ENCODE results near the gene SCMH1. TPM values are rescaled to one million over a fixed set of nuclear protein-coding genes. Genes with fewer than 3 reads are reported as not detected.

Gene SCMH1
- total RNA-seq, 1 experiment from 2014 or later, result 16.5 TPM

DNA sequence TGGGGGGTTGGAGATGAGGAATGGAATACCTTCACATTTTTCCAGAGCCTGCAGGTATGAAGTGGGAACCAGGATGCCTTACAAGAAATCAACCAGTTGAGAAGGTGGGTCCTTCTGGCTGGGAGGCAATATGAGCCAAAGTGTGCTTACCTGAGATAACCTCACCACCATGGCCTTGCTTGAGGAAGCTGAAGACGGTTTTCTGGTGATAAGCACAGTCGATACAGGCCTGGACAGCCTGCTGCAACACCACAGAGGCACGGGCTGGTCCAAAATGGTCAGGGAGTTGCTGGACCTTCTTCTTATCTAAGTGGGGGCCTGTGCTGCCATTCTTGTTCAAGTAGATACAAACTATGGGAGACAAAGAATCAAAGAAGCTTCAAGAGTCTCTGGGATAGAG lies 193.6 kb downstream of the SCMH1 start:
- H4K20me1 ChIP-seq (ENCODE audit: control insufficient read depth, insufficient read depth, insufficient read length), result no peaks in the 10 kb centered on the region
- Mint-ChIP-seq H3K36me3 (ENCODE audit: insufficient read depth in 1 of 3, low read depth in 3 of 3) (peaks cover 3 to 32% (median 21%) of the 10 kb centered on the region in 3 experiments; a peak in 6 of 7 replicates), H3K27me3 (ENCODE audit: low read depth) (no peaks in the 10 kb centered on the region), H3K27ac (no peak overlapping the region), H3K9me3 (no peaks in the 10 kb centered on the region), H3K4me3 (no peak overlapping the region), H3K4me1 (peaks cover 3 to 4% of the 10 kb centered on the region in 2 experiments; a peak in 1 of 4 replicates)
- H3K9ac ChIP-seq (ENCODE audit: extremely low read depth, insufficient read length, low read length), result no peak overlapping the region
- no peak overlapping the region for H3K14ac ChIP-seq (ENCODE audit: insufficient read depth, low read length)
- H2AFZ ChIP-seq (ENCODE audit: low read length), result no peak overlapping the region
- no peak overlapping the region for H2BK20ac ChIP-seq (ENCODE audit: low read depth, low read length, poor library complexity, severe bottlenecking)
- H3K23ac ChIP-seq (ENCODE audit: insufficient read length, low read depth, low read length), result no peak overlapping the region
- TF ChIP-seq, protein P1, sequence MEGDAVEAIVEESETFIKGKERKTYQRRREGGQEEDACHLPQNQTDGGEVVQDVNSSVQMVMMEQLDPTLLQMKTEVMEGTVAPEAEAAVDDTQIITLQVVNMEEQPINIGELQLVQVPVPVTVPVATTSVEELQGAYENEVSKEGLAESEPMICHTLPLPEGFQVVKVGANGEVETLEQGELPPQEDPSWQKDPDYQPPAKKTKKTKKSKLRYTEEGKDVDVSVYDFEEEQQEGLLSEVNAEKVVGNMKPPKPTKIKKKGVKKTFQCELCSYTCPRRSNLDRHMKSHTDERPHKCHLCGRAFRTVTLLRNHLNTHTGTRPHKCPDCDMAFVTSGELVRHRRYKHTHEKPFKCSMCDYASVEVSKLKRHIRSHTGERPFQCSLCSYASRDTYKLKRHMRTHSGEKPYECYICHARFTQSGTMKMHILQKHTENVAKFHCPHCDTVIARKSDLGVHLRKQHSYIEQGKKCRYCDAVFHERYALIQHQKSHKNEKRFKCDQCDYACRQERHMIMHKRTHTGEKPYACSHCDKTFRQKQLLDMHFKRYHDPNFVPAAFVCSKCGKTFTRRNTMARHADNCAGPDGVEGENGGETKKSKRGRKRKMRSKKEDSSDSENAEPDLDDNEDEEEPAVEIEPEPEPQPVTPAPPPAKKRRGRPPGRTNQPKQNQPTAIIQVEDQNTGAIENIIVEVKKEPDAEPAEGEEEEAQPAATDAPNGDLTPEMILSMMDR (conservative IDR thresholded peaks at IDR 0.05), result no peak
- H4K8ac ChIP-seq (replicated peaks; ENCODE audit: insufficient read length, low read depth, low read length), result no peak overlapping the region
- H2BK5ac ChIP-seq (ENCODE audit: insufficient read length, low read length), result no peak overlapping the region
- H3K79me2 ChIP-seq (ENCODE audit: insufficient read depth, low read length), result no peaks in the 10 kb centered on the region
- H4K91ac ChIP-seq (ENCODE audit: insufficient read length, low read depth, low read length), result no peak overlapping the region
- H3K27me3 ChIP-seq (ENCODE audit: insufficient read depth, low read length), result no peaks in the 10 kb centered on the region
- DNase-seq, result no peak
- H3K56ac ChIP-seq (ENCODE audit: insufficient read length, low read depth, low read length), result no peak overlapping the region
- H3K23me2 ChIP-seq (ENCODE audit: insufficient read length, low read depth, low read length, poor library complexity, severe bottlenecking), result no peaks in the 10 kb centered on the region
- WGBS (ENCODE audit: extremely low coverage, insufficient read length, low lambda C conversion rate), result no CpG with 5 or more reads among the region's 3 CpGs
- no peak overlapping the region for H2AK5ac ChIP-seq (ENCODE audit: insufficient read length, low read length)
- H3T11ph ChIP-seq (ENCODE audit: low read length), result no peak overlapping the region
- H3K4me1 ChIP-seq (ENCODE audit: insufficient read depth, low read length), result no peaks in the 10 kb centered on the region
- no peak overlapping the region for H4K5ac ChIP-seq (ENCODE audit: insufficient read length, low read depth, low read length)
- no peak overlapping the region for H3K18ac ChIP-seq (ENCODE audit: insufficient read length, low read depth, low read length)
- no peak overlapping the region for H3K4ac ChIP-seq (ENCODE audit: low read depth, low read length)
- no peaks in the 10 kb centered on the region for H3K79me1 ChIP-seq (ENCODE audit: insufficient read depth, low read depth, low read length, poor library complexity, severe bottlenecking)
- no peak overlapping the region for H3K4me2 ChIP-seq (ENCODE audit: insufficient read depth, insufficient read length, low read length)
- no peak overlapping the region for H2BK12ac ChIP-seq (ENCODE audit: insufficient read length, low read depth, low read length)
- no peak overlapping the region for H3K27ac ChIP-seq (ENCODE audit: insufficient read length, low read depth, low read length)
- no peaks in the 10 kb centered on the region for H3K9me3 ChIP-seq (ENCODE audit: control insufficient read depth, low read depth, low read length)
- no peak overlapping the region for H2BK120ac ChIP-seq (ENCODE audit: low read depth, low read length, poor library complexity, severe bottlenecking)
- H2BK15ac ChIP-seq (ENCODE audit: low read depth, low read length), result no peak overlapping the region

All from H9 (cell line).